Thyroid gland (tissue), 4 donors: ENCODE results near the gene COP1.

ENCODE experiments used
- CTCF ChIP-seq, 6 experiments: fragments of 200-600 bp in 3 of 6; fragments of 450-650 bp in 3 of 6; sonication (generic) in 3 of 6; IDR thresholded peaks; one replicate each; pipeline ENCODE4 v1.5.1; 2016 to 2019; ENCODE audit warnings: antibody characterized with exemption in 6 of 6, mild to moderate bottlenecking in 2 of 6, inconsistent platforms in 1 of 6, moderate library complexity in 1 of 6
- POLR2A ChIP-seq, 2 donors: fragments of 450-650 bp; IDR thresholded peaks; one replicate each; pipeline ENCODE4 v1.6.1; 2017; ENCODE audit warnings: antibody characterized with exemption in 2 of 2, mild to moderate bottlenecking in 2 of 2, moderate library complexity in 1 of 2

GRCh38 chr1:176244851-176245250 lies 37.8 kb upstream of the COP1 start:
- TF ChIP-seq CTCF (IDR thresholded peaks at IDR 0.05) (no peak), POLR2A (IDR thresholded peaks at IDR 0.05) (no peak)
